Loucy (cell line): Measurements from ENCODE around the gene INSRR.

ENCODE experiments used
- H2AFZ ChIP-seq: fragments of 200-600 bp; sonication (generic); 2 replicates; pipeline ENCODE4 v1.6.0; 2016; ENCODE audit warnings: antibody characterized with exemption, mild to moderate bottlenecking, low read length, moderate library complexity
- H3F3A ChIP-seq: fragments of 200-600 bp; 2 replicates; pipeline ENCODE4 v1.6.0; 2016; ENCODE audit warnings: antibody characterized with exemption, low read depth, mild to moderate bottlenecking
- H3K27me3 ChIP-seq: fragments of 200-600 bp; sonication (generic); 2 replicates; pipeline ENCODE4 v1.6.1; 2014; ENCODE audit warnings: low read length, mild to moderate bottlenecking; ENCODE audit not compliant: insufficient read depth, poor library complexity, severe bottlenecking
- H3K36me3 ChIP-seq: fragments of 200-600 bp; sonication (generic); 2 replicates; pipeline ENCODE4 v1.6.1; 2016; ENCODE audit warnings: low read length; ENCODE audit not compliant: insufficient read depth
- H3K4me1 ChIP-seq: fragments of 200-600 bp; sonication (generic); 2 replicates; pipeline ENCODE4 v1.5.1; 2014; ENCODE audit warnings: low read length, mild to moderate bottlenecking; ENCODE audit not compliant: insufficient read depth, poor library complexity, severe bottlenecking
- H3K4me2 ChIP-seq: fragments of 200-600 bp; sonication (generic); 2 replicates; pipeline ENCODE4 v1.6.0; 2014; ENCODE audit warnings: antibody characterized with exemption, low read length, low read depth, mild to moderate bottlenecking; ENCODE audit not compliant: poor library complexity, severe bottlenecking
- H3K4me3 ChIP-seq: fragments of 200-600 bp; sonication (generic); 2 replicates; pipeline ENCODE4 v1.5.1; 2014; ENCODE audit warnings: low read length, mild to moderate bottlenecking, mixed read lengths; ENCODE audit not compliant: poor library complexity, severe bottlenecking
- H3K79me2 ChIP-seq: fragments of 200-600 bp; sonication (generic); 2 replicates; pipeline ENCODE4 v1.6.1; 2014; ENCODE audit warnings: low read length; ENCODE audit not compliant: insufficient read depth
- H3K9ac ChIP-seq: fragments of 200-600 bp; sonication (generic); 2 replicates; pipeline ENCODE4 v1.6.0; 2014; ENCODE audit warnings: mild to moderate bottlenecking, low read depth, low read length, moderate library complexity; ENCODE audit not compliant: poor library complexity, severe bottlenecking
- H3K9me2 ChIP-seq: fragments of 200-600 bp; sonication (generic); replicated peaks from 2 replicates; pipeline ENCODE4 v1.6.1; 2016; ENCODE audit warnings: low read depth, low read length, mixed read lengths
- H3K9me3 ChIP-seq: fragments of 200-600 bp; sonication (generic); 2 replicates; pipeline ENCODE4 v1.6.1; 2014; ENCODE audit warnings: mild to moderate bottlenecking, antibody characterized with exemption, low read length, low read depth; ENCODE audit not compliant: insufficient read depth
- H4K20me1 ChIP-seq: fragments of 200-600 bp; sonication (generic); 2 replicates; pipeline ENCODE4 v1.6.0; 2014; ENCODE audit warnings: antibody characterized with exemption, low read length, mild to moderate bottlenecking; ENCODE audit not compliant: insufficient read depth, poor library complexity, severe bottlenecking
- EZH2phosphoT487 ChIP-seq: fragments of 200-600 bp; IDR thresholded peaks from 2 replicates; pipeline ENCODE4 v1.6.1; 2018; ENCODE audit warnings: antibody characterized with exemption, mild to moderate bottlenecking, moderate library complexity, borderline replicate concordance
- TF ChIP-seq, protein P1 (sequence below): fragments of 200-600 bp; sonication (generic); conservative IDR thresholded peaks from 2 replicates; pipeline ENCODE4 v1.5.1; 2014; ENCODE audit warnings: mild to moderate bottlenecking, antibody characterized with exemption, low read length

The INSRR gene

DNA sequence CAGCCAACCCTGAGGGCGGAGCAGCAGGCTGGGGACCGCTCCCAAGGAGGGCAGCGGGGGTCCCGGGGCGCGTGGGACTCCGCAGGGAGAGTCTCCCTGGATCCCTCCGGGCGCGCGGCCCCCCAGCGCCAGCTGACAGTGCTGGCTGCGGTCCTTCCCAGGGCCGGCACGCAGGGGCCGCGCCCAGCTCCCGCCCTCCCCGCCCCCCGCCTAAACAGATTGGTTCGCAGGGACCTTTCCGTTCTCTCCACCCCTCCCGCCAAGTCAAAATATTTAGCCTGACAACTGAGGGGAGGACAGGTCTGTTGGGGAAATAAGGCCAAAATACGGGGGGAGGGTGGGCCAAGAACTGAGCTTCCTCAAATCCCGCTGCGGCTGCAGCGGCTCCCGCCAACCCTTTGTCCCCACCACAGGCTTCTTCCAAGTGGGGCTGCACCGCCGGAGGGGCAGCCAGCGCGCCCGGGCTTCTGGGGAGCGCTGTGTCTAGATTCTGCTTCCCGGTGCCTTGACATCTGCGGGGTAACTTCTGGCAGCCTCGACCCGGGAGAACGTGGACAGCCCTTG, at the start of gene INSRR:
TSS of gene INSRR (minus strand) at position 159 of the 564 bp plus-strand sequence. CDS start 496 bp downstream, outside the sequence.
- H3K4me1 ChIP-seq = peaks cover 29% of the 10 kb centered on the region
- H3K9me2 ChIP-seq = no peaks in the 10 kb centered on the region
- no peaks in the 10 kb centered on the region for H3K79me2 ChIP-seq
- H3K4me3 ChIP-seq = no peak within 1 kb of the TSS
- H4K20me1 ChIP-seq = no peaks in the 10 kb centered on the region
- H3K4me2 ChIP-seq = no peak within 1 kb of the TSS
- no peaks in the 10 kb centered on the region for H3F3A ChIP-seq
- no peak for TF ChIP-seq EZH2phosphoT487
- TF ChIP-seq, protein P1, sequence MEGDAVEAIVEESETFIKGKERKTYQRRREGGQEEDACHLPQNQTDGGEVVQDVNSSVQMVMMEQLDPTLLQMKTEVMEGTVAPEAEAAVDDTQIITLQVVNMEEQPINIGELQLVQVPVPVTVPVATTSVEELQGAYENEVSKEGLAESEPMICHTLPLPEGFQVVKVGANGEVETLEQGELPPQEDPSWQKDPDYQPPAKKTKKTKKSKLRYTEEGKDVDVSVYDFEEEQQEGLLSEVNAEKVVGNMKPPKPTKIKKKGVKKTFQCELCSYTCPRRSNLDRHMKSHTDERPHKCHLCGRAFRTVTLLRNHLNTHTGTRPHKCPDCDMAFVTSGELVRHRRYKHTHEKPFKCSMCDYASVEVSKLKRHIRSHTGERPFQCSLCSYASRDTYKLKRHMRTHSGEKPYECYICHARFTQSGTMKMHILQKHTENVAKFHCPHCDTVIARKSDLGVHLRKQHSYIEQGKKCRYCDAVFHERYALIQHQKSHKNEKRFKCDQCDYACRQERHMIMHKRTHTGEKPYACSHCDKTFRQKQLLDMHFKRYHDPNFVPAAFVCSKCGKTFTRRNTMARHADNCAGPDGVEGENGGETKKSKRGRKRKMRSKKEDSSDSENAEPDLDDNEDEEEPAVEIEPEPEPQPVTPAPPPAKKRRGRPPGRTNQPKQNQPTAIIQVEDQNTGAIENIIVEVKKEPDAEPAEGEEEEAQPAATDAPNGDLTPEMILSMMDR = no peak
- H3K36me3 ChIP-seq = no peaks in the 10 kb centered on the region
- H2AFZ ChIP-seq = no peak within 1 kb of the TSS
- no peaks in the 10 kb centered on the region for H3K9me3 ChIP-seq
- H3K27me3 ChIP-seq = no peaks in the 10 kb centered on the region
- no peak within 1 kb of the TSS for H3K9ac ChIP-seq

DNA sequence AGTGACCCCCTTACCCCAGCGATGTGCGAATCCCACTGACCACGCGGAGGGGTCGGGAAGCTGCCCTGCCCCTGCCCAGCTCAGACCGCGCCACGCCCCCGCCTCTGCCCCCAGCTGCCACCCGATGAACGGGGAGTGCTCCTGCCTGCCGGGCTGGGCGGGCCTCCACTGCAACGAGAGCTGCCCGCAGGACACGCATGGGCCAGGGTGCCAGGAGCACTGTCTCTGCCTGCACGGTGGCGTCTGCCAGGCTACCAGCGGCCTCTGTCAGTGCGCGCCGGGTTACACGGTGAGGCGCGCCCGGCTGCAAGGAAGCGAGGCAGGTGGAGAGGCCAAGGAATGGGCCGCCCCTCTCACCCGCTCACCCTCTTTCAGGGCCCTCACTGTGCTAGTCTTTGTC, 49.6 kb upstream of the INSRR start:
- no peaks in the 10 kb centered on the region for H4K20me1 ChIP-seq
- peaks cover 9% of the 10 kb centered on the region for H3K4me1 ChIP-seq
- no peaks in the 10 kb centered on the region for H3K9me2 ChIP-seq
- no peak for TF ChIP-seq EZH2phosphoT487
- TF ChIP-seq, protein P1 = no peak
- H3K27me3 ChIP-seq = no peaks in the 10 kb centered on the region
- no peak overlapping the region for H3K4me3 ChIP-seq
- H3F3A ChIP-seq = no peaks in the 10 kb centered on the region
- no peaks in the 10 kb centered on the region for H3K79me2 ChIP-seq
- H2AFZ ChIP-seq = no peak overlapping the region
- H3K9ac ChIP-seq = no peak overlapping the region
- no peaks in the 10 kb centered on the region for H3K36me3 ChIP-seq
- H3K4me2 ChIP-seq = no peak overlapping the region
- H3K9me3 ChIP-seq = no peaks in the 10 kb centered on the region

DNA sequence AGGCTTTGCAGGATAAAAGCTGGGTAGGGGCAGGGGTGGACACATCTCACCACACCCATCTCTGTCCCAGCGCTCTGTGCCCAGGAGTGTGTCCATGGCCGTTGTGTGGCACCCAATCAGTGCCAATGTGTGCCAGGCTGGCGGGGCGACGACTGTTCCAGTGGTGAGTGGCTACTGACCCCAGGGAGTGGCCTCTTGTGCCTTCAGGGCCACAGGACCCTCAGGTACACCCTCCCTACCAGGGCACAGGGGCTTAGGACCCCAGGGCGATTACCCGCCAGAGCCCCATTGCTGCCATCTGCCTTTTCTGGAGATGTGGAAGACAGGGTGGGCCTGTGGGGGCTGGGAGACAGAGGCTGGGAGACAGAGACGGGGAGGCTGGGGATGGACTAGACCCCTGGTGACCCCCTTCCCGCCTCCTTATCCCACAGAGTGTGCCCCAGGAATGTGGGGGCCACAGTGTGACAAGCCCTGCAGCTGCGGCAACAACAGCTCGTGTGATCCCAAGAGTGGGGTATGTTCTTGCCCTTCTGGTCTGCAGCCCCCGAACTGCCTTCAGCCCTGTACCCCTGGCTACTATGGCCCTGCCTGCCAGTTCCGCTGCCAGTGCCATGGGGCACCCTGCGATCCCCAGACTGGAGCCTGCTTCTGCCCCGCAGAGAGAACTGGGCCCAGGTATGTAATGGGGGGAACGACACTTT, 47.4 kb upstream of the INSRR start:
- Histone ChIP-seq H3K4me1 (peaks cover 9% of the 10 kb centered on the region), H3F3A (no peaks in the 10 kb centered on the region), H3K27me3 (no peaks in the 10 kb centered on the region), H3K79me2 (no peaks in the 10 kb centered on the region), H3K9ac (no peak overlapping the region), H3K9me2 (no peaks in the 10 kb centered on the region), H4K20me1 (no peaks in the 10 kb centered on the region), H3K4me3 (no peak overlapping the region), H3K4me2 (no peak overlapping the region), H3K36me3 (no peaks in the 10 kb centered on the region), H2AFZ (no peak overlapping the region), H3K9me3 (no peaks in the 10 kb centered on the region)
- TF ChIP-seq, protein P1 = no peak
- TF ChIP-seq EZH2phosphoT487 = no peak
